UCSD-AML1 (cell line): ENCODE results near the gene SLC12A4.
A peak's percentile ranks its signal among the peaks of the same experiment; 100 is the strongest.
"Not testable (repeated sequence)": the region's sequence is repeated elsewhere in the genome, so short reads cannot be mapped to it uniquely, and the experiment has no call there.

Experiments used
- DNase-seq: peaks from one replicate; lab custom pipeline; 2025; ENCODE audit not compliant: unreplicated experiment; lab: John Stamatoyannopoulos, UW

Gene SLC12A4

DNA sequence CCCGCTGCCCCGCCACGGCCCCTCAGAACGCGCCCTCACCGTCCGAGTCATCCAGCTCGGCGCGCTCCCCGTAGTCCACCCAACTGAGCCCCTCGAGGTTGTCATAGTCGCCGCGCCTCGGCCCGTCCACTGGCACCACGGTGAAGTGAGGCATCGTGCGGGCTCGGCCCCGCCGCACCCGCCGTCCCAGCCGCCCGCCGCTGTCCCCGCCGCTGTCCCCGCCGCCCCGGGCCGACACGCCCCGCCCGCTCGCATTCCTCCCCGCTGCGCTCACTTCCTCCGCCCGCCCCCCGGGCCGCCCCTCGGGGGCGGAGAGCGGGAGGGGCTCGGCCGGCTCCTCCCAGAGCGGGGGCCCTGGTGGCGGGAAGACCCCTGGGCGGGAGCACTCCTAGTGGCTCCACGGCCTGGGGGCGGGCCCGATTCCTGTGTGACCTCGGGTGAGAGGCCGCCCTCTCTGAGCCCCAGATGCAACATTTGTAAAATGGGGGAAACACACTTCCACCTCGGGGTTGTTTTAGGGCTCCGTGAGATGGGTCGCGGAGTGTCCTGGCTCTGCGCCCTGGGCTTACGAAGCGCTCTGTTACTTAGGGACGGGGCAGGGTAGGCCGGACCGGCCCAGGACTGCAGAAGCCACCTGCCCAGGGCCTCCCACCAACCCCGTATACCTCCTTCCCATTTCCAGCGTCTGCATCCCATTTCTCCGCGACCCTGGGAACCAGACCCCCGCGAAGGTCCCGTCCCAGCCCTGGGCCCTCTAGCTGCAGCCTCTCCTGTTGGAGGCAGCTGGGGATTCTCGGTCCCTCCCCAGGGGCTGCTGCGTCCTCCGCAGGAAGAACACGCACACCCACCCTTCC lies at the start of gene SLC12A4:
Gene SLC12A4, minus strand, starts transcription at position 238 of the 854 bp plus-strand sequence. Its CDS starts 84 bp downstream, at position 154.
- DNase-seq, result peak; percentile 42

DNA sequence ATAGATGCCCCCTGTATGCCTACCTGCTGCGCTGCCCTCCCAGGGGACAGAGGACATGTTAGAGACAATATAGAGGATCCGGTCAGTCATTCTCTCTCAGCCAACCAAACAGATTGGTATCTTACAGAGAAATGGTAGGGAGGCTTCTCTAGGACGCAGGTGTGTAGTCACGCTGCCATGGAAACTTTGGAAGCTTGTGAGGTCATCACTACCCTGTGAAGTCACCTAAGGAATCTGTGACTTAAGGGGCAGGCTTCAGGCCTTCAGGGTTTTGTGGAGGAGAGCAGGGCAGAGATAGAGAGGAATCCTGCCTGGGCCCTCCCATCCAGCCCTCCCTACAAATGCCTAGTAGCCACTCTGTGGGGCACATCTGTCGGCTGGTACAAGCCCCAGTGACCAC lies 47.2 kb upstream of the SLC12A4 start, which contains the start of gene DPEP2NB:
Gene DPEP2NB, minus strand, starts transcription at position 231 of the 400 bp plus-strand sequence. Its CDS starts 141 bp downstream, at position 90.
- DNase-seq, result no peak

DNA sequence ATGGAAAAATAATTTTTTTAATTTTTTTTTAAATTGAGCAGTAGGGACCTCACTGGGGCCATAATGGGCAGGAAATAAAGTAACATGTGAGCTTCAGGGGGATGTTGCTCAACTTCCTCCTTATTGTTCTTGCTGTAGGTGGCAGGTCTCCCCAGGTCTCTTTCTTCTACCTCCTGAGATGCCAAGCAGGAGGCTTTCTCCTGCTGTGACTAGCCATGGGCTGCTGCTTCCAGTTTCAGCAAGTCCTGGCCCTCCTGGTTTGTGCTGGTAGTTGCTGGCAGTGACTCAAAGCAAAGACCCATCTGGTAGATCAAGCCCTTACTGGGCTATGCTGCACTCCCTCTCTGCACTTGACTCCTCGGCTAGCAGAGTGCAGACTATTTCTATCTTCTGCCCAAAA lies 45.0 kb upstream of the SLC12A4 start:
- peak; percentile 47 for DNase-seq

DNA sequence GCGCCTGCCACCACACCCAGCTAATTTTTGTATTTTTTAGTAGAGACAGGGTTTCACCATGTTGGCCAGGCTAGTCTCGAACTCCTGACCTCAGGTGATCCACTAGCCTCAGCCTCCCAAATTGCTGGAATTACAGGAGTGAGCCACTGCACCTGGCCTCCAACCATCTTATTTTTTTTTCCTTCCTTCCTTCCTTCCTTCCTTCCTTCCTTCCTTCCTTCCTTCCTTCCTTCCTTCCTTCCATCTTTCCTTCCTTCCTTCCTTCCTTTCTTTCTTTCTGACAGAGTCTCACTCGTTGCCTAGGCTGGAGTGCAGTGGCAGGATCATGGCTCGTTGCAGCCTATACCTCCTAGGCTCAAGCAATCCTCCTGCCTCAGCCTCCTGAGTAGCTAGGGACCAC lies 41.4 kb upstream of the SLC12A4 start:
- DNase-seq, result not testable (repeated sequence)

DNA sequence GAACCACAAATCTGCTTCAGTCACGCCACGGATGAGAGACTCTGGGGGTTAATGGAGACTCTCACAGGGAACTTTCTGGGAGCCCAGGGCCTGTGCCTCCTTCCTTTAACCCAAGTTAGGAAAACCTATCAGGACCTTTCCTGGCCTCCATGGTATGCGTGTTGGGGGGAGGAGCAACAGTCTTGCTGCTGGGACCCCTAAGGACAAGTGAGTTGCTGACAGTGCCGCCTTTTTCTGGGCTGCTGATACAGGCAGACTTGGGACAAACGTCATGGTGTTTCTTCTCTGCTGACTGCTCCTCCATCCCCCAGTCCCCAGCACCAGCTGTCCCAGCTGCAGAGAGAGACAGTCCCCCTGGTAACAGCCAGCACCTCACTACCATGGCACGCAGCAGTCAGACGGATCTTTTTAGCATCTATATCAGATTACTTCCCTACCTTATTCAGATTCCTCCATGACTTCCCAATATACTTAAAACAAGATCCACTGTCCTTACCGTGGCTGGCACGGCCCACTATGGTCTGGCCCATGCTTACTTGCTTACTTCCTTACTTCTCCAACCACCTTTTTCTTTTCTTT lies 40.8 kb upstream of the SLC12A4 start:
- DNase-seq, result no peak

DNA sequence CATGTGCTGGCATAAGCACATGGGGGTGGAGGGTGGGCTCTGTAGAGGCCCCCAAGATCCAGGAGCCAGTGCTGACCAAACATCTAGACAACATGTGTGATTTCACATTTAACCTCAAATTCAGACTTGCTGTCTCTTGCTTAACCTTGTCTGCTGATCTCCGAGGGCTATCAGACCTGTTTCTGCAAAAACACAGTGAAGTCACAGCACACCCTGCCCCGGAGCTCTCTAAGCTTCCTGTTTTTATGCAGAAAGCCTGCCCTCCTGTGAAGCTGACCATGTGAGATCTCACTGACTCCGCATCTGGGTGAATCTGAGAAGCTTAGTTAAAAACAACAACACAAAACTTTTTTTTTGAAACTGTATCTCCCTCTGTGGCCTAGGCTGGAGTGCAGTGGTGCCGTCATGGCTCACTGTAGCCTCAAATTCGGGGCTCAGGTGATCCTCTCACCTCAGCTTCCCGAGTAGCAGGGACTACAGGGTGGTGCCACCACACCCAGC lies 37.4 kb upstream of the SLC12A4 start:
- DNase-seq, result peak; percentile 42

DNA sequence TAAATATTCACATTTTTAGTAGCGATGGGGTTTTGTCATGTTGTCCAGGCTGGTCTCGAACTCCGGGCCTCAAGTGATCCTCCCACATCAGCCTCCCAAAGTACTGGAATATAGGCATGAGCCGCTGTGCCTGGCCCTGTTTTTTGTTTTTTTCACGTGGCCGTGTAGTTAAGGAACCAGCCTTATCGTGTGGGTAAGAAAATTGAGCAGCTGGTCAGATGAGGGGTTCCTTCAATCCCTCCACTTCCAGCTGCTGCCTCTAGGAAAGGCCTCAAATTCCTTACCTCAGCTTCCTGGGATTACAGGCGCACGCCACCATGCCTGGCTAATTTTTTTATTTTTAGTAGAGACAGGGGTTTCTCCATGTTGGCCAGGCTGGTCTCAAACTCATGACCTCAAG lies 36.8 kb upstream of the SLC12A4 start:
- no peak for DNase-seq

DNA sequence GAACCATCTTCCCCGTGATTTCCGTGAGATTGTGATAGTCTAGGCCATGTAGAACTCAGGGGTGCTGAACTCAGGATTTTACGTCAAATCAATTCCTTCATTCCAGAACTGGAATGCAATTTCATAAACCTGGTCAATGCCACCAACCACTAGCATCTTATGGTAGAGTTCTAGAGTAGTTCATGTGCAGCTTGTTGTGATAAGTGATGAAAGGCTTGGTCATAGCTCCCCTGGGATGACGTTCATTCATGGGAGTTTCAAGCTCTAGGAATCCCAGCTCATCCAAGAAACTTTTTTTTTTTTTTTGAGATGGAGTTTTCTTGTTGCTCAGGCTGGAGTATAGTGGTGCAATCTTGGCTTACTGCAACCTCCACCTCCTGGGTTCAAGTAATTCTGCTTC lies 34.6 kb upstream of the SLC12A4 start:
- no peak for DNase-seq

DNA sequence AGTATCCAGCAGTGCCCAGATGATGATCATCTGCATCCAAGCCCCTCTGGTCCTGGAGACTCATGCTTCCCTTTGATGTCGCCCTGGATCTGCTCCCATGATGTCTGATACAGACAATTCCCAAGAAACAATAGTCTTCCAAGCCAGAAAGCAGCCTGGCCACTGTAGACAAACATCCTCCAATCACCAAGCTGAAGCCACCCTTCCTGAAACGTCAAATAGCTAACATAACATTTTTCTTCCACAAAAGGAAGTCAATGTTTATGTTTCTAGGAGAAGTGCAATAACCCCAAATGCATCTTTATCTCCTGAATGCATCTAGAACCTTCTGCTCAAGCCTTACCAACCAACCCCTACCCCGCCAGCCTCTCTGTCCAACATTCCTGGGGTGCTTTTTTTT lies 32.0 kb upstream of the SLC12A4 start:
- no peak for DNase-seq

DNA sequence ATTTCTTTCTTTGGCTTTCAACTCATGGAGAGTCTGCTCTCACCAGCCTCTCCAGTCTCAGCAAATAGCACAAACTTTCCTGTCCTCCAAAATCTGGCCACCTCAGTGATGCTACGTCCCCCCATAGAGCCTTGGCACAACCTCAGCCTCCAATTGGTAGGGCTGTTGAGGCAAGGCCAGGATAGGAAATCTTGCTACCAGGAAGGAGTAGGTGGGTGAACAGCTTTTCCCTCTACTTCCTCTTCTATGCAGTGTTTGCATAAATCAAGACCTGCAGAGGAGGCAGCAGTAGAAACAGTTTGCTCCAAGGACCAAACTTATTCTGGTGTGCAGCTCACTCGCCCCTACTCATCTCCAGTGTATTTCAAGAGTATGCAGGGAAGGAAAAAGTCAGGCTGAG lies 31.5 kb upstream of the SLC12A4 start:
- no peak for DNase-seq

DNA sequence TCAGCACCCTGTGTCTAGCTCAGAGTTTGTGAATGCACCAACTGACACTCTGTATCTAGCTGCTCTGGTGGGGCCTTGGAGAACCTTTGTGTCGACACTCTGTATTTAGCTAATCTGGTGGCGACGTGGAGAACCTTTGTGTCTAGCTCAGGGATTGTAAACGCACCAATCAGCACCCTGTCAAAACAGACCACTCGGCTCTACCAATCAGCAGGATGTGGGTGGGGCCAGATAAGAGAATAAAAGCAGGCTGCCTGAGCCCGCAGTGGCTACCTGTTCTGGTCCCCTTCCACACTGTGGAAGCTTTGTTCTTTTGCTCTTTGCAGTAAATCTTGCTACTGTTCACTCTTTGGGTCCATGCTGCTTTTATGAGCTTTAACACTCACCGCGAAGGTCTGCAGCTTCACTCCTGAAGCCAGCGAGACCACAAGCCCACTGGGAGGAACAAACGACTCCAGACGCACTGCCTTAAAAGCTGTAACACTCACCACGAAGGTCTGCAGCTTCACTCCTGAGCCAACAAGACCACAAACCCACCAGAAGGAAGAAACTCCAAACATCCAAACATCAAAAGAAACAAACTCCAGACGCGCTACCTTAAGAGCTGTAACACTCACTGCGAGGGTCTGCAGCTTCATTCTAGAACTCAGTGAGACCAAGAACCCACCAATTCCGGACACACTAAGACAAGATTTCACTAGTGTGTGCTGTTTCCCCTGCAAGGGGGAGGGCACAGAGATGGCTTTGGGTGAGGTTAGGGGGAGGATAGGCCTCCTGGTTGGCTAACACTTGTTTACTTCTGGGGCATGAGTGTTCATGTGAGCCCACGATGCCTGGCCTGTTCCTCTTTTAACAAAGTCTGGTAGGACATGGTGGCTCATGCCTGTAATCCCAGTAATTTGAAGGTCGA lies 30.6 kb upstream of the SLC12A4 start, which contains the start of gene DPEP2:
Gene DPEP2, minus strand, starts transcription at position 706 of the 910 bp plus-strand sequence. CDS start 6,272 bp downstream, outside the sequence.
- peak; percentile 37 for DNase-seq

DNA sequence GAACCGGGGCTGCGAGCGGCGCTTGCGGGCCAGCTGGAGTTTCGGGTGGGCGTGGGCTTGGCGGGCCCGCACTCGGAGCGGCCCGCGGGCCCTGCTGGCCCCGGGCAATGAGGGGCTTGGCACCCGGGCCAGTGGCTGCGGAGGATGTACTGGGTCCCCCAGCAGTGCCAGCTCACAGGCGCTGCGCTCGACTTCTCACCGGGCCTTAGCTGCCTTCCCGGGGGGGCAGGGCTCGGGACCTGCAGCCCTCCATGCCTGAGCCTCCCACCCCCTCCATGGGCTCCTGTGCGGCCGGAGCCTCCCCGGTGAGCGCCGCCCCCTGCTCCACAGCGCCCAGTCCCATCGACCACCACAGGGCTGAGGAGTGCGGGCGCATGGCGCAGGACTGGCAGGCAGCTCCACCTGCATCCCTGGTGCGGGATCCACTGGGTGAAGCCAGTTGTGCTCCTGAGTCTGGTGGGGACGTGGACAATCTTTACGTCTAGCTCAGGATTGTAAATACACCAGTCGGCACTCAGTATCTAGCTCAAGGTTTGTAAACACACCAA lies 29.9 kb upstream of the SLC12A4 start:
- DNase-seq, result not testable (repeated sequence)

DNA sequence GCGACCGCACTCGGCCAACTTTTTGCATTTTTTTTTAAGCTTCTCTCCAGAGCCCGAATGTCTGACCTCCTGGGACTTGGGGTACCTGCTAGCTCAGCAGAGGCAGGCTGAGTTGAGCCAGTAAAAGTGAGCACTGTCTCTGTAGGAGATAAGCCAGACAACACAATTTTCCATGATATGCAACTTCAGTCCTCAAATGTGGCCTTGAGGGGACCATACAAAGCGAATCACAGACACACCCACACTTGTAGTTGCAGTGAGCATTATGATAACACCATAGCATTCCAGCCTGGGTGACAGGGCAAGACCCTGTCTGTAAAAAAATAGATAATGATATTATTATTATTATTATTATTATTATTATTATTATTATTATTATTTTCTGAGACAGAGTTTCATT lies 28.2 kb upstream of the SLC12A4 start:
- DNase-seq, result no peak

DNA sequence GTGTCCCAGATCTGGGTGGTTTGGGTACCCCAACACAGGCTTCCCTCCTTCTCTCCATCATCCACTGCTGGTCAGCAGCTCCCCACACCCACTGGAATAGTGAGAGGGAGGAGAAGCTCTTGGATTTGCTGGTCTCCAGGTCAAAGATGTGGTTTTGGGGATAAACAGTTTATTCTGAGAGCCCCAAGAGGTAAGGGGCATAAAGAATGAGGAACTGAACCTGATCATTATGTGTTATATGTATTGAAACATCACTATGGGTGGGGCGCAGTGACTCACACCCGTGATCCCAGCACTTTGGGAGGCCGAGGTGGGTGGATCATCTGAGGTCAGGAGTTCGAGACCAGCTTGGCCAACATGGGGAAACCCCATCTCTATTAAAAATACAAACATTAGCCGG lies 27.0 kb upstream of the SLC12A4 start:
- no peak for DNase-seq

DNA sequence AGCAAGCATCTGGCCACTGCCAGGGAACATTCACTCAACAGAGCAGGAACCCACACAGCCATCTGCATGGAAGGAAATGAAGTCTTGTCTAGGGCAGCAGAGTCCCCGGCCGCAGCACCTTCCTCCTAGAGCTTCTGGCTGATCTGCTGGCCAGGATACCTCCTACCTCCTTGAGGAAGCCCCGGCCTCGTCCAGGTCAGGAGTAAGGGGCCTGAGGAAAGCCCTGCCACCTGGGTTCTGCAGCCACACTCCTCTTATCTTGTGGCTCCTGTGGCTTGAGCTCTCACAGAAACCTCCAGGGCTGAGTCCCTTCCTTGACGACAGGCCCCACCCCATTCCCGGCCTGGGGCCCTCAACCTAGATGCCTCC lies 25.6 kb upstream of the SLC12A4 start:
- peak; percentile 76 for DNase-seq

DNA sequence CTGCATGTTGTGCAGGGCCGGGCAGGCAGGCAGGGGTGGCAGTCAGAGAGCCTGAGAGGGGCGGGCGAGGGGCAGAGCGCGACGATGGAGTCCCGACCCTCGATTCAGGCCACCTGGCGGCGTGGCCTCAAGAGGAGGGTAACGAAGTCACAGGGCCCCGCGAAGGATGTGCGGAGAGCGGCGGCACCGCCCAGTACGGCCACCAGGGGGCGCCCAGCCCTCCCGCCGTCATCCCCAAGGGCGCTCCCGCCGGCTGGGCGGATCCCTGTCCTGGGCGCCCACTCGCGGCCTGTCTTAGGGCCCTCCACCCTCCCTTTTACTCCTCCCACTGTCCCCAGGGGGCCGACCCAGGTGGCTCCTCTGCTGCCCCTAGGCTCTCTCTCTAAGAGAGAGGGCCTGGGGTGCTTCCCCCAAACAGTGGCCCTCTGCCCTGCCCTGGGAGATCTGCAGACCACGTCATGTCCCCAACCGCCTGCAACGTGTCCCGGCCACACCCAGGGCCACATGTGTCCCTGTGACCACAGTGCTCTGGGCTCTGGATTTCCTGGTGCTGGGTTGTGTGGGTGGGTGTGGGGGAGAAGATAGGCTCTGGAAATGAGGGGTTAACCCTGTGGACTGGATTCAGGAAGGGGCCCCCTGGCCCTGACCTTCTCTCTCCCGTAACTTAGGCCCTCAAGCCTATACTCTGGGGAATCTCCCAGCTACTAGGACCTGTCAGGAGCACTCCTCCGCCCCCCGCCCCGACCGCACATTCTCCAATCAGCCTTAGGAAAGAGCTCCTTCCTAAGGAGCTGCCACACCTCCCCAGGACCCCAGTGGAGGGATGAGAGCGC lies 25.0 kb upstream of the SLC12A4 start:
- DNase-seq, result peak; percentile 87

DNA sequence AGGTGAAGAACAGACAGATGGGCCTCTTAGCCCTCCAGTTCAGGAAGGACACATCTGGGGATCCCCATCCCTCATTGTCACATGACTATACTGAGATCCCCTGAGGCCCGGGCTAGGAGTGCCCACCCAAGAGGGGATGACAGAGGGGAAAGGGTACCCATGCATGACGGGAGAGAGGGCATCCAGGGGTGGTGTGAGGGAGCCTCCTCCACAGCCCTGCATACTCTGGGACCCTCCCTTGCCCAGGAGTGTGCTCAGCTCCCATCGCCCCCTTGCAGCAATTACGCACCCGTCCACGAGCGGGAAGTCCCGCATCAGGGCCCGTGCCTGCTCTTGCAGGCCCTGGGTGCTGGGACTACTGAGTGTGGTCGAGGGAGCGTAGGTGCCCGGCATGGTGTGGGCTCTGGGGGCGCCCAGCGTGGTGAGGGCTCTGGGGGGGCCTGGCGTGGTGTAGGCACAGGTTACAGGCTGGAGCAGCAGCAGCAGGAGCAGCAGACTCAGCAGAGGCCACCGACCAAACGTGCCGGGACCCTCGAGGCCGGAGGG lies 24.3 kb upstream of the SLC12A4 start:
- DNase-seq, result no peak

DNA sequence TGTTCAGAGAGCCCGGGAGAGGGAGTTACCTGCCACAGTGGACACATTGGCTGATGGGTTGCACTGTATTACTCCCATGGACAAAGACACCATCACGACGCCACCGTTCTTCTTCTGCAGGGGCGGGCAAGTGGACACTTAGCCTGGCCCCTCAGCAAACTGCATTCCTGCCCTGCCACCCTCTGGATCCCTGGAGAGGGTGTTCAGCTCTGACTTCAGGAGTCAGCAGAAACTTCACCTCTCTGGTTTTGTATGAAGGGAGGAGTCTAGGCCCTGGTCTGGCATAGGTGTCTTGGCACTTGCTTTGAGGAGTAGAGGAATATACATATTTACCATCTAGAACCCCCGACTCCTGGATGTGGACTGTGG lies 21.6 kb upstream of the SLC12A4 start:
- DNase-seq, result no peak

DNA sequence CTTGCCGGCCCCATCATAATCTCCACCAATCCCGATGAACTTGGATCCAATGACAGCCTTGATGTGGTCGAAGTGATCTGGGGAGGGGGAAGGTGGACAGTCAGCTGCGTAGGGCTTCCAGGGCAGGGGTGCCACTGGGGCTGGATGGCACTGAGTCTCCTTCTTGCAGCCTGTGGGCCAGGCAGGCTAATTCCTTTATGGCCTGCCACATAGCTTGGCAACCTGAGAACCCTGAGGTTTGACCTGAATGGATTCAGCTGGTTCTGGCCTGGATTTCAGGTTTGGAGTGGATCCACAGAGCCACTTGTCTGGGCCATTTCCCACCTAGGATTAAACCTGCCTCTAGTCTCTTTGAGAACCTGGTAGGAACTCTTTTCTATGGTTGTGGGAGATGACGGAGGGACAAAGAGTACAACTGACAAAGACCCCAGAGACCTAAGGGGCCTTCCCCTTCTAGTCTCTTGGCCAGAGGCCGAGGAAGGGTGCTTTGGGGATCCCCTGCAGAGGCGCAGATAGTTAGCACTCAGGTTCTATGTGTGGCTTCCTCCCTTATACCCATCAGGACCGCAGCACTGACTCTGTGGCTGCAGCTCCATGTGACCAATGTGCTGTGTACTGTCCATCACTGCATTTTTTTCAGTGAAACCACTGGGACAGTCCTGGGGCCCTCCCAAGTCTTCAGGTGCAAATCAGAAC lies 21.0 kb upstream of the SLC12A4 start:
- DNase-seq, result no peak
